Peyer's patch (tissue), 4 donors: ENCODE results near the gene ANKRD44.

Experiments used
- POLR2A ChIP-seq, 2 donors: fragments of 450-650 bp; IDR thresholded peaks; one replicate each; pipeline ENCODE4 v1.5.1; 2017; ENCODE audit warnings: antibody characterized with exemption in 2 of 2, mild to moderate bottlenecking in 2 of 2, moderate library complexity in 2 of 2
- TF ChIP-seq, protein P1 (sequence below), 6 experiments: fragments of 450-650 bp in 4 of 6; fragments of 200-600 bp in 2 of 6; sonication (generic) in 1 of 6; IDR thresholded peaks; one replicate each; pipeline ENCODE4 v1.5.1; 2017 to 2019; ENCODE audit warnings: antibody characterized with exemption in 6 of 6, mild to moderate bottlenecking in 3 of 6, moderate library complexity in 1 of 6

DNA sequence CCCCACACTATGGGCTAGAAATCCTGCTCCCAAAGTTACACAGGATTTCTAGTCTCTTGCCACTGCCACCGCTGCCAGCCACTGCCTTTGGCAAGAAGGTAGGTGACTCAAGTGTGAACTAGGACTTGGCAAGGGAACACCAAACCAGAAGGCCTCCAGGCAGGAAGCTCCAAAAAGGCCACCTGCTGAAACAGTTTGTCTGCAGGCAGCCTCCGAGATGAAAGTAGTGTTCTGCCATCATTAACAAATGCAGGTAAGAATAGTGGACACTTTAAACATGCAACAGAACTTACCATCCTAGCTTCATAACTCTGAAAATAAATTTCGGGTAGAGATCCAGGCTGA lies 3.9 kb downstream of the ANKRD44 start:
- TF ChIP-seq, protein P1, sequence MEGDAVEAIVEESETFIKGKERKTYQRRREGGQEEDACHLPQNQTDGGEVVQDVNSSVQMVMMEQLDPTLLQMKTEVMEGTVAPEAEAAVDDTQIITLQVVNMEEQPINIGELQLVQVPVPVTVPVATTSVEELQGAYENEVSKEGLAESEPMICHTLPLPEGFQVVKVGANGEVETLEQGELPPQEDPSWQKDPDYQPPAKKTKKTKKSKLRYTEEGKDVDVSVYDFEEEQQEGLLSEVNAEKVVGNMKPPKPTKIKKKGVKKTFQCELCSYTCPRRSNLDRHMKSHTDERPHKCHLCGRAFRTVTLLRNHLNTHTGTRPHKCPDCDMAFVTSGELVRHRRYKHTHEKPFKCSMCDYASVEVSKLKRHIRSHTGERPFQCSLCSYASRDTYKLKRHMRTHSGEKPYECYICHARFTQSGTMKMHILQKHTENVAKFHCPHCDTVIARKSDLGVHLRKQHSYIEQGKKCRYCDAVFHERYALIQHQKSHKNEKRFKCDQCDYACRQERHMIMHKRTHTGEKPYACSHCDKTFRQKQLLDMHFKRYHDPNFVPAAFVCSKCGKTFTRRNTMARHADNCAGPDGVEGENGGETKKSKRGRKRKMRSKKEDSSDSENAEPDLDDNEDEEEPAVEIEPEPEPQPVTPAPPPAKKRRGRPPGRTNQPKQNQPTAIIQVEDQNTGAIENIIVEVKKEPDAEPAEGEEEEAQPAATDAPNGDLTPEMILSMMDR (IDR thresholded peaks at IDR 0.05): no peak
- TF ChIP-seq POLR2A (IDR thresholded peaks at IDR 0.05): no peak
